D721Med (cell line): Measurements from ENCODE around the gene NAXE.

Experiments used
- DNase-seq: peaks from one replicate; pipeline ENCODE4 v3.0.0; 2011; ENCODE audit warnings: low spot score; ENCODE audit not compliant: insufficient read length
- FAIRE-seq: peaks from 2 replicates; lab custom pipeline; 2011; peaks lifted over from hg19 to GRCh38; lab: Jason Lieb, UNC
- CTCF ChIP-seq: IDR thresholded peaks from 2 replicates; pipeline ENCODE4 v1.5.1; 2012; ENCODE audit warnings: mild to moderate bottlenecking, control low read depth; ENCODE audit not compliant: insufficient read depth; ENCODE audit errors: missing control alignments

The NAXE gene

GRCh38 chr1:156643778-156644092, 52.2 kb downstream of the NAXE start:
- no peak for TF ChIP-seq CTCF
- DNase-seq (no peak), FAIRE-seq (no peak)
